HCT116 (cell line): ENCODE data around the gene MED6.

Experiments used
- EZH2 ChIP-seq: fragments of 200-600 bp; sonication (generic); IDR thresholded peaks from 2 replicates; pipeline ENCODE4 v1.6.1; 2017; ENCODE audit warnings: antibody characterized with exemption, mixed run types
- REST ChIP-seq: IDR thresholded peaks from 2 replicates; pipeline ENCODE4 v1.6.1; 2012; ENCODE audit warnings: low read depth
- ZNF274 ChIP-seq: fragments of 200-500 bp; sonication (Bioruptor generic); IDR thresholded peaks from 2 replicates; pipeline ENCODE4 v1.6.1; 2014; ENCODE audit warnings: mild to moderate bottlenecking, low read depth, low read length, inconsistent platforms
- TF ChIP-seq, protein P1 (sequence below): IDR thresholded peaks from 2 replicates; pipeline ENCODE4 v1.6.1; 2011; ENCODE audit warnings: mild to moderate bottlenecking, low read length, moderate library complexity; ENCODE audit not compliant: insufficient replicate concordance; ENCODE audit errors: extremely low read depth
- TF ChIP-seq, protein P2 (sequence below), 3 experiments: fragments of 200-600 bp in 1 of 3; sonication (generic) in 1 of 3; IDR thresholded peaks in 2 of 3; conservative IDR thresholded peaks in 1 of 3; 2 replicates each; pipeline ENCODE4 v1.5.1; 2012 to 2017; ENCODE audit warnings: low read depth in 2 of 3, low read length in 2 of 3, antibody characterized with exemption in 1 of 3, borderline replicate concordance in 1 of 3, control low read depth in 1 of 3, mild to moderate bottlenecking in 1 of 3, mixed read lengths in 1 of 3, mixed run types in 1 of 3, moderate library complexity in 1 of 3; ENCODE audit not compliant: insufficient read depth in 1 of 3

DNA sequence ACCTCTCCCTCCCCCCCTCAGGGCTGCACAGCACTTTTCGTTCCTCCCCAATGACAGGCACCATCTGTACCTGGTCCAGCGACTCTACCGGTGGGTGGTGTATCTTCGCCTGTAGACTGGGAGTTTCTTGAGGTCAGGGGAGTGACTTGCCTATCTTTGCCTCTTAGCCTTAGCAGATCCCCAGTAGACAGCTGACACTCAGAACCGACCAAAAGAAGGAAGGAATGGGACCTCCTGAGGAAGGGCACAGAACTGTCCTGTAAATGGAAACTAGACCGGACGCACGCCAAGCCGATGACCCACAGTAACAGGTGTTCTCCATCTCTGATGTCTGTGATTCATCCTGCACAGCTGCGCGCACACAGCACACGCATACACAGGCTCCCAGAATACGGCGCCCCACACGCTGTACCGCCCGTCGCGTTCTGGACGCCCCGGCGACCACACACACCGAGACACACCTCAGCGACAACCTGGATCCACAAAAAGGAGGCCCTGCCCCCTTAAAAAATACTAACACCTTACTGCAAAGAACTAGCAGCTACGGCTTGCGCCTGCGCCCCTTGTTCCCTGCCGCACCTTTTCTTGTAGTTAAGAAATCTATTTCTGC, 40.6 kb upstream of the MED6 start:
- TF ChIP-seq ZNF274 = no peak
- no peak for TF ChIP-seq REST
- TF ChIP-seq, protein P1, sequence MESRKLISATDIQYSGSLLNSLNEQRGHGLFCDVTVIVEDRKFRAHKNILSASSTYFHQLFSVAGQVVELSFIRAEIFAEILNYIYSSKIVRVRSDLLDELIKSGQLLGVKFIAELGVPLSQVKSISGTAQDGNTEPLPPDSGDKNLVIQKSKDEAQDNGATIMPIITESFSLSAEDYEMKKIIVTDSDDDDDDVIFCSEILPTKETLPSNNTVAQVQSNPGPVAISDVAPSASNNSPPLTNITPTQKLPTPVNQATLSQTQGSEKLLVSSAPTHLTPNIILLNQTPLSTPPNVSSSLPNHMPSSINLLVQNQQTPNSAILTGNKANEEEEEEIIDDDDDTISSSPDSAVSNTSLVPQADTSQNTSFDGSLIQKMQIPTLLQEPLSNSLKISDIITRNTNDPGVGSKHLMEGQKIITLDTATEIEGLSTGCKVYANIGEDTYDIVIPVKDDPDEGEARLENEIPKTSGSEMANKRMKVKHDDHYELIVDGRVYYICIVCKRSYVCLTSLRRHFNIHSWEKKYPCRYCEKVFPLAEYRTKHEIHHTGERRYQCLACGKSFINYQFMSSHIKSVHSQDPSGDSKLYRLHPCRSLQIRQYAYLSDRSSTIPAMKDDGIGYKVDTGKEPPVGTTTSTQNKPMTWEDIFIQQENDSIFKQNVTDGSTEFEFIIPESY = no peak
- TF ChIP-seq, protein P2, sequence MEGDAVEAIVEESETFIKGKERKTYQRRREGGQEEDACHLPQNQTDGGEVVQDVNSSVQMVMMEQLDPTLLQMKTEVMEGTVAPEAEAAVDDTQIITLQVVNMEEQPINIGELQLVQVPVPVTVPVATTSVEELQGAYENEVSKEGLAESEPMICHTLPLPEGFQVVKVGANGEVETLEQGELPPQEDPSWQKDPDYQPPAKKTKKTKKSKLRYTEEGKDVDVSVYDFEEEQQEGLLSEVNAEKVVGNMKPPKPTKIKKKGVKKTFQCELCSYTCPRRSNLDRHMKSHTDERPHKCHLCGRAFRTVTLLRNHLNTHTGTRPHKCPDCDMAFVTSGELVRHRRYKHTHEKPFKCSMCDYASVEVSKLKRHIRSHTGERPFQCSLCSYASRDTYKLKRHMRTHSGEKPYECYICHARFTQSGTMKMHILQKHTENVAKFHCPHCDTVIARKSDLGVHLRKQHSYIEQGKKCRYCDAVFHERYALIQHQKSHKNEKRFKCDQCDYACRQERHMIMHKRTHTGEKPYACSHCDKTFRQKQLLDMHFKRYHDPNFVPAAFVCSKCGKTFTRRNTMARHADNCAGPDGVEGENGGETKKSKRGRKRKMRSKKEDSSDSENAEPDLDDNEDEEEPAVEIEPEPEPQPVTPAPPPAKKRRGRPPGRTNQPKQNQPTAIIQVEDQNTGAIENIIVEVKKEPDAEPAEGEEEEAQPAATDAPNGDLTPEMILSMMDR (IDR thresholded peaks at IDR 0.05 in 2 of 3, conservative IDR thresholded peaks at IDR 0.05 in 1 of 3; ENCODE audit: borderline replicate concordance in 1 of 3, insufficient read depth in 1 of 3, low read depth in 2 of 3, low read length in 2 of 3) = no peak
- TF ChIP-seq EZH2 = no peak
